Dendritic cell treated with granulocyte-macrophage colony-stimulating factor and Interleukin-4, amounts not matched to agents 40 ng/mL and 50 ng/mL, for 4 days (primary cell): ENCODE results near the gene ANKAR.

Source experiments
- H3K27ac Mint-ChIP-seq: one replicate; pipeline ENCODE4 v1.8.0; 2022; ENCODE audit warnings: mild to moderate bottlenecking, mixed read lengths
- H3K27me3 Mint-ChIP-seq: one replicate; pipeline ENCODE4 v1.8.0; 2022; ENCODE audit warnings: mild to moderate bottlenecking, mixed read lengths
- H3K36me3 Mint-ChIP-seq: one replicate; pipeline ENCODE4 v1.8.0; 2022; ENCODE audit warnings: low read depth, mixed read lengths
- H3K4me1 Mint-ChIP-seq: one replicate; pipeline ENCODE4 v1.8.0; 2022; ENCODE audit warnings: low read depth, mixed read lengths
- H3K4me3 Mint-ChIP-seq: one replicate; pipeline ENCODE4 v1.8.0; 2022; ENCODE audit warnings: mild to moderate bottlenecking, moderate library complexity, mixed read lengths
- H3K9me3 Mint-ChIP-seq: one replicate; pipeline ENCODE4 v1.8.0; 2022; ENCODE audit warnings: mixed read lengths
- intact Hi-C: fragments of 100-400 bp; cut with micrococcal nuclease; formaldehyde crosslinking; loops from one replicate; pipeline ENCODE4 v1.15.0; 2022

Gene ANKAR, protein sequence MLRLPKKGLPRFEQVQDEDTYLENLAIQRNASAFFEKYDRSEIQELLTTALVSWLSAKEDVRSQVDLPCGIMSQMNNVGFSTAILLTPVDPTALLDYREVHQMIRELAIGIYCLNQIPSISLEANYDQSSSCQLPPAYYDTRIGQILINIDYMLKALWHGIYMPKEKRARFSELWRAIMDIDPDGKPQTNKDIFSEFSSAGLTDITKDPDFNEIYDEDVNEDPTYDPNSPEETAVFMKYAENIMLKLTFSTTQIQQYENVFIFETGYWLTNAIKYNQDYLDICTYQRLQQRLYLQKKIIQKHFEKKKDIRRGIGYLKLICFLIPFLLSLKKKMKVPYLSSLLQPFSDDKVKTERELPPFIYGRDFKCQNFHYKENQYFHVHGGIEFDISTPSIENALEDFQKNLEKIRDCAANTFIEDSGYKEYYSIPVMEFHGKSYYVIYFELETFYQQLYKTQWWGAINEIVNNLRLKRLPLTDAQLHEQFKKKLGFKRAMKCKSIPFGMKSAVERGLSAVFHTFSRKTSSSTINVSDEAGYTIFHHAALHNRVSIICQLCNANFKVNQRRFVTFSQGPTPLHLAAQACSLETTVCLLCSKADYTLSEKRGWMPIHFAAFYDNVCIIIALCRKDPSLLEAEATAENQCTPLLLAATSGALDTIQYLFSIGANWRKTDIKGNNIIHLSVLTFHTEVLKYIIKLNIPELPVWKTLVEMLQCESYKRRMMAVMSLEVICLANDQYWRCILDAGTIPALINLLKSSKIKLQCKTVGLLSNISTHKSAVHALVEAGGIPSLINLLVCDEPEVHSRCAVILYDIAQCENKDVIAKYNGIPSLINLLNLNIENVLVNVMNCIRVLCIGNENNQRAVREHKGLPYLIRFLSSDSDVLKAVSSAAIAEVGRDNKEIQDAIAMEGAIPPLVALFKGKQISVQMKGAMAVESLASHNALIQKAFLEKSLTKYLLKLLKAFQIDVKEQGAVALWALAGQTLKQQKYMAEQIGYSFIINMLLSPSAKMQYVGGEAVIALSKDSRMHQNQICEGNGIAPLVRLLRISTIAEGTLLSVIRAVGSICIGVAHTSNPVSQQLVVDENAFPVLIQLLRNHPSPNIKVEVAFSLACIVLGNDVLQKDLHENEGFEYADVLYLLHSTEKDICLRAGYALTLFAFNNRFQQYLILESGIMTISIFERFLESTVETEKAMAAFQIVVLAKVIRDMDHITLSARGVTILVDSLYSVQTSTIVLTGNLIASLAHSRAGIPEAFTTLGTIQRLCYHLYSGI (N-terminal part only)

DNA sequence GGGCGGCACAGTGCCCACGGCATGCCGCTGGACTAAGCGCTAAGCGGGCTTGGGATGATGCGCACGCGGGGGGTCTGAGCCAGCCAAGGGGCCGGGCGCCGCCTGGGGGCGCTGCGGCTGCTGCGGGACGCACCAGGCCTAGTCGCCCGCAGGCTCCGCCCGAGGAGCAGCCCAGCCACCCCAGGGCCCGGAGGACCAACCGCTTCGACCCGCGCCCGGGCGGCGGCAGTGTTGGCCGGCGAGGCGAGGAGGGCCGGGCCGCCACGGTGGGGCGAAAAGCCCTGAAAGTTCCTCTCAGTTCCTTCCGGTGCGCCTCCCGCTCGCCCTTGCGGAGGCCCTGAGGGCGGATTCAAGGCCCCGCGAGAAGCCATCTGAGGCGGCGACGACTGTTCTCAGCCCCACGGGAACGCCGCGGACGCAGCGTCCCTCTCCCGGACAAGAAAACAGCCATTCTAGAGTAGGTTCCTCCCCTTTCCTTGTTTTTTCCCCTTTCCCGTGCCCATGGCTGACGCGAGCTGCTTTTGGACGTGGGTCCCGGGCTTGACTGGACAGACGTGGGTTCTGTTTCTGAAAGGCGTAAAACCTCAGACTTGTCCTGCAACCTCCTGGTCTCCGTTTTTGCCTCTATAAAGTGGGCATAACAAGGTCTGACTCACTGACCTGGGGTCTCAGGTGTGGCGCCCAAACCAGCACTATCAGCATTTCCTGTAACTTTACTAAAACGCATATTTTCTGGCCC, at the start of gene ANKAR:
Gene ANKAR (plus strand): TSS at position 297 of the 739 bp plus-strand sequence. CDS start 1,821 bp downstream, outside the sequence.
- Mint-ChIP-seq H3K27ac (peak within 1 kb of the TSS; percentile 96), H3K27me3 (no peaks in the 10 kb centered on the region), H3K4me1 (peaks cover 24% of the 10 kb centered on the region), H3K4me3 (peak within 1 kb of the TSS; percentile 83), H3K9me3 (peaks cover 20% of the 10 kb centered on the region), H3K36me3 (peaks cover 45% of the 10 kb centered on the region)
- intact Hi-C loops, result loop anchor here (1.0 to 5.0 kb wide), 3 partner anchors 13 to 103 kb away; partner anchors contain the start of gene ASNSD1

DNA sequence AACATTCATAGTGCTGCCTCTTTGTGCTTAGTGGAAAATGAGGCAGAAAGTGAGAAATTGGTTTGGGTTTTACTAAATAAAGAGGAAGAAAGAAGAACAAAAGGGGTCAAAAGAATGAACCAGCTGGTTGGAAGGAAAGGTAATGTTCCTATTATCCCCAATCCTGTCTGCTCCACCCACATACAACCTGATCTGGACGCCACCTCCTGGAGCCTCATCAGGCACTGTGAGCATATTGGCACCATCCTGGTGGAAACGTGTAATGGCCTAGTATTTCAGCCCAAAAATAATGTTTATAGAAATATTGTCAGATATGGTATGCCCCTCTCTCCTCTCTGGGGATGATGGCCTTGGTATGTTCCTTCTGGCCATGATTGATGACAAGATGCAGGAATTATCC, 48.8 kb upstream of the ANKAR start:
- no peak overlapping the region for H3K27ac Mint-ChIP-seq
- peaks cover under 1% of the 10 kb centered on the region for H3K4me1 Mint-ChIP-seq
- H3K4me3 Mint-ChIP-seq, result no peak overlapping the region
- no peaks in the 10 kb centered on the region for H3K36me3 Mint-ChIP-seq
- H3K9me3 Mint-ChIP-seq, result no peaks in the 10 kb centered on the region
- no peaks in the 10 kb centered on the region for H3K27me3 Mint-ChIP-seq
- intact Hi-C loops, result no loop called here

DNA sequence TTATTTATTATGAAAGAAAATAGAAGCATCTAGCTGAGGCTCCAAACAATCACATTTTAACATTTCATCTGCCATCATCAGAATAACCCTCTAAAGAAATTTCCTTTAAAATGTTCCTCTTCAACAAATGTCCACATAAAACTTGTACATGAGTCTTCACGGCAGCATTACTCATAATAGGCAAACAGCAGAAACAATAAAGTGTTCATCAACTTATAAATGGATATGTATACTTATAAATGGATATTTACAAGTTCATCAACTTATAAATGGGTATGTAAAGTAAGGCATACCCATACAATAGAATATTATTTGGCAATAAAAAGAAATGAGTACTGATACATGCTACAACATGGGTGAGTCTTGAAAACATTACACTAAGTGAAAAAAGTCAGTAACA, 46.7 kb upstream of the ANKAR start:
- H3K36me3 Mint-ChIP-seq, result no peaks in the 10 kb centered on the region
- no peak overlapping the region for H3K27ac Mint-ChIP-seq
- no peaks in the 10 kb centered on the region for H3K4me1 Mint-ChIP-seq
- intact Hi-C loops, result no loop called here
- H3K4me3 Mint-ChIP-seq, result no peak overlapping the region
- no peaks in the 10 kb centered on the region for H3K27me3 Mint-ChIP-seq
- no peaks in the 10 kb centered on the region for H3K9me3 Mint-ChIP-seq

DNA sequence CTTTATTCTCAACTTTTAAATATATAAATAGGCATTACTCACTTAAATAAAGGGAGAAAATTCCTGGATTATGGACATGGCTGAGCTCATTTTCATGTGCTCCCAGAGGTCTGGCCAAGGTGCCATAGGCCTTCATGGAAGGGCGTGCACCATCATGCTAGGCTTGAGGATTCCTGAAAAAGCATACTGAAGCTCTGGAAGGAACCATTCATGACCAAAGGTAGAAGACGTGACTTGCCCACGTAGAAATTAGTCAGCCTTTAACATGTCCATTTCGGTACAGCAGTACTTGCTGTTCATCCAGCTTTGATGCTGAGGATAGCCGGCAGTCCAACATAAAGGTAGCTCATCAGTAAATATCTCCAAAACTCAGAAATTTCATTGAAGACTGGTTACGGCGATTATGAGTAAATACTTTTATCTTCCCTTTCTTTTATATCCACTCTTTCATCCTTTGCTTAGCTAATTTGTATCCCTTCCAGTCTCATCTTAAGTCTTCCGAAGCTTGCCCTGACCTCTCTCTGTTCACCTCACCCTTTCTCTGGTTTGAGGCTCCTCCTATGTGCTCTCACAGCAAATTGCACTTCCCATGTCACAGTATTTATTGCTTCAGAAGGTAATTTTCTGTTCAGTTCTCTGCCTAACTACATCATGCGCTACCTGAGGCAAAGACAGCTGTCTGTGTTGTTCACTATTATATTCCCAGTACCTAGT, 45.5 kb upstream of the ANKAR start:
- no peaks in the 10 kb centered on the region for H3K9me3 Mint-ChIP-seq
- intact Hi-C loops, result no loop called here
- H3K4me1 Mint-ChIP-seq, result no peaks in the 10 kb centered on the region
- no peak overlapping the region for H3K27ac Mint-ChIP-seq
- H3K36me3 Mint-ChIP-seq, result no peaks in the 10 kb centered on the region
- no peak overlapping the region for H3K4me3 Mint-ChIP-seq
- no peaks in the 10 kb centered on the region for H3K27me3 Mint-ChIP-seq

DNA sequence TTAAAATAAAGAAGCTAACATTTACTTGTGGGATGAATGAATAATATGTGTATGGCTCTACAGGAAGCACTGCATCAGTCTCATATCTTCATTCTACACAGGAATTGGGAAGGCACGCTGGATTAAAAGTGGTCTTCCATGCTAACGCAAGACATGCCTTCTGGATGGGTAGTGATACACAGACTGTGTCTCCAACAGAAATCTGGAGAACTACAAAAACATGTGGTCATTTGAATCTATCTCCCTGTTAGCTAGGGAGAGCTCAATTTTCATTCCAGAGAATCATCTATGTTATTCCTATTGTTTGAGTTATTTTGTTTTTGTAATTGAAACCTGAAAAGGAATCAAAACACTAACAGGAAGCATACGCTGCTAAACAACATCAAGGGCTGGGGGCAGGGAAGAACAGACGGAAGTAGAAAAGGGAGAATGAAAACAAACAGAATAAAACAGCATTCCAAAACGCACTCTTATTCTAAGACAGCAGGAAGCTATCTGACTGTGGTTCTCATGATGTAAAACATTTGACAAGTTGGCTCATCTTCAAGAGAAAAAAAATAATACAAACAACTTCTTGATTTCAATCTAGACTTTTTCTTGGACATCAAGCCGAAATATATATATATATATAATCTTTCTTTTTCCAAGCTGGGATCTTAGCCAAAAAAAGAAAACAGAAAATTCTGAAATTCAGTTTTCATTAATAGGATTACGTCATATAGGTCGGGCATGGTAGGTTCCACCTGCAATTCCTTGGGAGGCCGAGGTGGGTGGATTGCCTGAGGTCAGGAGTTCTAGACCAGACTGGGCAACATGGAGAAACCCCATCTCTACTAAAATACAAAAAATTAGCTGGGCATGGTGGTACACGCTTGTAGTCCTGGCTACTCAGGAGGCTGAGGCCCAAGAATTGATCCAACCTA, 44.7 kb upstream of the ANKAR start:
- intact Hi-C loops, result loop anchor here (10.0 kb wide), 1 partner anchor 535 kb away; no protein-coding TSS in a partner anchor

DNA sequence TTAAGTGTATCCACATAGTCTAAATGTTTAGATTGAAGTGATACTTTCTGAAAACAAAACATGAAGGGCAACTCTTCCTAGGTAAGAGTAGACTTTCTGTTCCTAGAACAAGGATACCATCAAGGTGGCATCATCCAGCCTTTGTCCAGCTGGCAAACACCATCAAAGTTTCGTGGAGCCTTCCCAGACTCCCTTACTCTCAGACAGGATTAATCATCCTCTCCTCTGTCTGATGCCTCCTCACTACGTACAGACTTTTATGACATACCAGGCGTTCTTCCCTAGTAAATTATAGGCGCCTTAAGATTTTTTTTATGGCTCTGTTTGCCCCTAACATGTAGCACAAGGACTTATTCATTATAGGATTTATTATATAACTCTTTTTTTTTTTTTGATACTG, 42.6 kb upstream of the ANKAR start:
- no peaks in the 10 kb centered on the region for H3K27me3 Mint-ChIP-seq
- H3K27ac Mint-ChIP-seq, result no peak overlapping the region
- no peak overlapping the region for H3K4me3 Mint-ChIP-seq
- no peaks in the 10 kb centered on the region for H3K9me3 Mint-ChIP-seq
- intact Hi-C loops, result loop anchor here (10.0 kb wide), 1 partner anchor 537 kb away; no protein-coding TSS in a partner anchor
- no peaks in the 10 kb centered on the region for H3K4me1 Mint-ChIP-seq
- H3K36me3 Mint-ChIP-seq, result no peaks in the 10 kb centered on the region

More for the DNA sequence above, 44.7 kb upstream of the ANKAR start:
- Mint-ChIP-seq H3K9me3 (no peaks in the 10 kb centered on the region), H3K36me3 (no peaks in the 10 kb centered on the region), H3K27ac (no peak overlapping the region), H3K4me3 (no peak overlapping the region), H3K4me1 (no peaks in the 10 kb centered on the region), H3K27me3 (no peaks in the 10 kb centered on the region)

DNA sequence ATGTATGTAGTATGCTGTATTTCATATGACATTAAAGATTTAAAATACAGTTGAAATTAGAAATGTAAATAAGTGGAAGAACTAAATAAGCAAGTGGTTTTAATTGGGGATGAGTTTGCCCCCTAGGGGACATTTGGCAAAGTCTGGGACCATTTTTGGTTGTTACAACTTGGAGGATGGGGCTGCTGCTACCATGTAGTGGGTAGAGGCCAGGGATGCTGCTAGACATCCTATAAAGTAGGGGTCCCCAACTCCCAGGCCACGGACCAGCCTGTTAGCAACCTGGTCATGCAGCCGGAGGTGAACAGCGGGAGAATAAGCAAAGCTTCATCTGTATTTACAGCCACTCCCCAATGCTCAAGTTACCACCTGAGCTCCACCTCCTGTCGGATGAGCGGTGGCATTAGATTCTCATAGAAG, 41.1 kb upstream of the ANKAR start:
- H3K27me3 Mint-ChIP-seq, result no peaks in the 10 kb centered on the region
- H3K4me3 Mint-ChIP-seq, result no peak overlapping the region
- H3K4me1 Mint-ChIP-seq, result no peaks in the 10 kb centered on the region
- H3K36me3 Mint-ChIP-seq, result no peaks in the 10 kb centered on the region
- H3K9me3 Mint-ChIP-seq, result no peaks in the 10 kb centered on the region
- intact Hi-C loops, result loop anchor here (1.0 to 10.0 kb wide), 2 partner anchors 167 to 539 kb away; no protein-coding TSS in a partner anchor
- no peak overlapping the region for H3K27ac Mint-ChIP-seq

DNA sequence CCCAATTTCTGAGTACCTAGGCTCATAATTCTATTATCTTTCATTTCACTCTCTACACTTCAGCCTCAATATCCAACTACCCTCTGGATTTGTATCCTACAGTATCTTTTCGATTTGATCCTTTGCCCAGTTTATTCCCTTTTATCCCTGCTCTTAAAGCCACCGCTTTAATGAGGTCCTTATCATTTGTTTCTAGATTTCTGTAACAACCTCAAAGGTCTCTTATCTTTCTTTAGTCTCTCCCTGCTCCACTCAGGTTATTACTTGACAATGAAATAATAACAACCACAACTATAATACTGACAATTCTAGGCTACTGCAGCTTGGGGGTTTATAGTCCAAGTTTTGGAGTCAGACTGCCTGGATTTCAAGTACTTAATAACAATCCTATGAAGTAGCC, 39.1 kb upstream of the ANKAR start:
- intact Hi-C loops, result loop anchor here (10.0 kb wide), 1 partner anchor 541 kb away; no protein-coding TSS in a partner anchor
- no peak overlapping the region for H3K27ac Mint-ChIP-seq
- no peaks in the 10 kb centered on the region for H3K36me3 Mint-ChIP-seq
- no peaks in the 10 kb centered on the region for H3K27me3 Mint-ChIP-seq
- no peaks in the 10 kb centered on the region for H3K9me3 Mint-ChIP-seq
- no peaks in the 10 kb centered on the region for H3K4me1 Mint-ChIP-seq
- no peak overlapping the region for H3K4me3 Mint-ChIP-seq

DNA sequence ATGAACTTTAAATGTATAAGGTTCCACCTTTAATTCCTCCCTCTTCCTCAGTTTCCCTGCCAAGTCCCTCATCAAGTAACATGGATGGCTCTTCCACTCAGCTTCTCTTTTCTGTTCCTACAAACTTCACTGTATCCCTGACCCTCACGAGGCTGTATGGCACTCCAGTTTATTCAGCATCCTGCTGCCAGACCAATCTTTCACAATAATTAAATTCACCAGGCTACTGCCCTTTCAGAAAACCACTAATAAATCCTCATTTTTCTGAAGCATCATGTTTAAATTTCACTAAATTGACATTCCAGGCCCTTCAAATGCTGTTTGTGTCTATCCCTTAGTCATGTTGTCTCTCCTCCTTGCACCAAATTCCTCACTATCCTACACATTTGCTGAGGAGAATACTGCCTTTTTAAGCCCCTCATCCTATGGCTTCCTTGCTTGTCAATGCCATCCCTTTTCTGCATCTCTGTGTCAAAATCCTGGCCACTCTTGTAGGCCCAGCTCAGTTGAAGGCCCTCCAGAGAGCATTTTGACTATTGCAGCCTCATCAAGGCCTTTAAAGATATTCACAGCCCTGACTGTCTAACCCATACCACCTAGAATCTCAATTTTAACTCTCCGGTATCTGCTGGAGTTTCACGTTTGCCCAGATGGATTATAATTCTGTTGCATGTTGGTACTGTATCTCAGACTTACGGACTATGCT, 36.0 kb upstream of the ANKAR start:
- Mint-ChIP-seq H3K27me3 (no peaks in the 10 kb centered on the region), H3K4me1 (no peaks in the 10 kb centered on the region), H3K9me3 (no peaks in the 10 kb centered on the region), H3K27ac (no peak overlapping the region), H3K36me3 (no peaks in the 10 kb centered on the region), H3K4me3 (no peak overlapping the region)
- intact Hi-C loops, result loop anchor here (10.0 kb wide), 1 partner anchor 544 kb away; no protein-coding TSS in a partner anchor

DNA sequence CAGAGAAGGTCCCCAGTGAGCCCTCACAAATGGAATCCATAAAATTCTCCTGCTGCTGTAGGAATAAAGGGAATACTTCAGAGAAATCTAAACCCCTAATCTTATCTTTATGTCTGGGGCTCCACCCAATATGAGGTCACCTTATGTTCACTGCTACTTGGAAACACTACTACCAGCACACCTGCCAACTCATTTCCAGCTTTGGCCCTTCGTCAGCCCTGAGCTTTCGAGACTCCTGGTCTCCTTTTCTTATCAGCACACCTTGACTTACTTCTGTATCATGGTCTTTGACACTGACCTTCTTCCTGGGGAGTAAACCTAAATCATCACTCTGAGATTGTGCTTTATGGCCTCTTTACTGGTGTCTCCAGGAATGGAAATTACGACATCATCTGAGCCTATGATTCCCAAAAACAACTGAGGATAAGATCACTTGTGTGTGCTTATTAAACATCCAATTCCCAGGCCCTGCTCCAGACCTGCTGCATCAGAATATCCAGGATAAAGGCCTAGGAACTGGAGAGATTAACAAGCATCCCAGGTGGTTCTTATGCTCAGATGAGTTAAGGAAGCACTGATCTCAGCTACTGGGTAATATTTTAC, 35.4 kb upstream of the ANKAR start:
- H3K36me3 Mint-ChIP-seq, result no peaks in the 10 kb centered on the region
- H3K4me3 Mint-ChIP-seq, result no peak overlapping the region
- no peak overlapping the region for H3K27ac Mint-ChIP-seq
- intact Hi-C loops, result loop anchor here (10.0 kb wide), 1 partner anchor 544 kb away; no protein-coding TSS in a partner anchor
- no peaks in the 10 kb centered on the region for H3K27me3 Mint-ChIP-seq
- no peaks in the 10 kb centered on the region for H3K9me3 Mint-ChIP-seq
- H3K4me1 Mint-ChIP-seq, result no peaks in the 10 kb centered on the region

DNA sequence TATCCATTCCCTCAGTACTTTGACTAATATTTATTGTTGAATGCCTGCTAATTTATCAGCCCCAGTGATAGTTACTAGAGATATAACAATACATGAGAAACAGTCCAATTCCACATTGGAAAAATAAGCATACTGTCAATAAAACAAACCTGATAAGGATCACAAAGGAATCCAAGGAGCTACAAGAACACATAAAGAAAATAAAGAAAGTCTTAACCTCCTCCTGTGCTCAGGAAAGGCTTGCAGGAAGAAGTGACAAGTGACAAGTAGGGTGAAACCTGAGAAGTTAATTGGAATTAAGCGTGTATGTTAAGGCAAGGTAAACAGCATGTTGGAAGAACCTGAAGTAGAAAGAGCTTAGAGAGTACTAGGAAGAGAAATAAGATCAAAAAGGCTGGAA, 33.5 kb upstream of the ANKAR start:
- Mint-ChIP-seq H3K27ac (no peak overlapping the region), H3K4me3 (no peak overlapping the region), H3K27me3 (no peaks in the 10 kb centered on the region), H3K4me1 (no peaks in the 10 kb centered on the region), H3K9me3 (no peaks in the 10 kb centered on the region), H3K36me3 (no peaks in the 10 kb centered on the region)
- intact Hi-C loops, result no loop called here
